HepG2 (cell line): Measurements from ENCODE around the gene IRF6. TPM values are rescaled to one million over a fixed set of nuclear protein-coding genes. Genes with fewer than 3 reads are reported as not detected.

Experiments used
- ATAC-seq: fragments of 200-7000 bp; cut with Tn5 transposase; 3 replicates; pipeline ENCODE4 v1.9.1; 2020; ENCODE audit warnings: mild to moderate bottlenecking, moderate library complexity
- BruUV-seq: library from RNA; stranded (reverse); fragments of 400-500 nt; replicated peaks from 2 replicates; lab custom pipeline; 2021; lab: Mats Ljungman, UMichigan
- CTCF ChIA-PET: fragments of 300-600 bp; formaldehyde crosslinking; extraction: SDS; loops from one replicate; lab custom pipeline; 2021; ENCODE audit warnings: low total read pairs, inconsistent platforms, low intra/inter-chr PET ratio; lab: Yijun Ruan, JAX
- POLR2A ChIA-PET: fragments of 350-600 bp; sonication (Branson Sonifier 250); formaldehyde crosslinking; loops from one replicate; lab custom pipeline; 2020; ENCODE audit warnings: antibody characterized with exemption, inconsistent platforms; lab: Yijun Ruan, JAX
- DNase-seq: peaks from one replicate; pipeline ENCODE4 v3.0.0-alpha.2; 2015; ENCODE audit warnings: low spot score
- FAIRE-seq: peaks from 3 replicates; lab custom pipeline; 2011; peaks lifted over from hg19 to GRCh38; lab: Jason Lieb, UNC
- H2AFZ ChIP-seq: one replicate; pipeline ENCODE4 v1.6.1; 2011; ENCODE audit warnings: low read length, inconsistent platforms
- H3K27ac ChIP-seq: fragments of 300-600 bp; 3 replicates; pipeline ENCODE4 v1.8.0; 2011; ENCODE audit warnings: mixed run types, mild to moderate bottlenecking, mixed read lengths, low read length, inconsistent platforms; ENCODE audit not compliant: insufficient read depth; ENCODE audit errors: extremely low read length
- H3K27me3 ChIP-seq, 2 experiments: fragments of 200-600 bp in 1 of 2; 2 replicates in 1 of 2; 3 replicates in 1 of 2; pipeline versions ENCODE4 v1.6.0 to v1.8.0; 2011; ENCODE audit warnings: low read length in 2 of 2, mild to moderate bottlenecking in 2 of 2, moderate library complexity in 2 of 2, inconsistent platforms in 1 of 2; ENCODE audit not compliant: insufficient read depth in 2 of 2, control insufficient read depth in 1 of 2
- H3K36me3 ChIP-seq, 2 experiments: fragments of 200-600 bp in 1 of 2; replicated peaks in 1 of 2; 2 replicates in 1 of 2; 3 replicates in 1 of 2; pipeline versions ENCODE4 v1.5.1 to v1.8.0; 2011; ENCODE audit warnings: low read length in 2 of 2, inconsistent platforms in 1 of 2; ENCODE audit not compliant: insufficient read depth in 2 of 2, control insufficient read depth in 1 of 2
- H3K4me1 ChIP-seq: 2 replicates; pipeline ENCODE4 v1.5.1; 2012; ENCODE audit warnings: low read length, inconsistent platforms; ENCODE audit not compliant: insufficient read depth
- H3K4me2 ChIP-seq: 2 replicates; pipeline ENCODE4 v1.6.0; 2011; ENCODE audit warnings: low read depth, low read length, inconsistent platforms
- H3K4me3 ChIP-seq, 3 experiments: fragments of 200-600 bp in 1 of 3; sonication (generic), shearing (Covaris generic) in 1 of 3; replicated peaks in 1 of 3; 2 replicates each; pipeline ENCODE4 v1.5.1; 2011 to 2016; ENCODE audit warnings: low read length in 3 of 3, inconsistent platforms in 2 of 3, low read depth in 2 of 3, mild to moderate bottlenecking in 2 of 3, control low read depth in 1 of 3, mixed read lengths in 1 of 3; ENCODE audit not compliant: insufficient read depth in 1 of 3
- H3K79me2 ChIP-seq: one replicate; pipeline ENCODE4 v1.6.1; 2011; ENCODE audit warnings: low read length, inconsistent platforms; ENCODE audit not compliant: insufficient read depth
- H3K9ac ChIP-seq: 2 replicates; pipeline ENCODE4 v1.6.0; 2011; ENCODE audit warnings: mild to moderate bottlenecking, low read depth, low read length, inconsistent platforms; ENCODE audit not compliant: insufficient read depth
- H3K9me3 ChIP-seq: 2 replicates; pipeline ENCODE4 v1.5.1; 2012; ENCODE audit warnings: mild to moderate bottlenecking, low read length
- H4K20me1 ChIP-seq: 2 replicates; pipeline ENCODE4 v1.6.0; 2011; ENCODE audit warnings: inconsistent platforms, mild to moderate bottlenecking, low read length, moderate library complexity; ENCODE audit not compliant: insufficient read depth
- FOXK2 ChIP-seq: fragments of 450-650 bp; IDR thresholded peaks from 2 replicates; pipeline ENCODE4 v1.6.1; 2016
- KMT2B ChIP-seq: IDR thresholded peaks from 2 replicates; pipeline ENCODE4 v1.6.1; 2016; ENCODE audit warnings: missing genetic modification reagents, missing compliant biosample characterization
- MYPOP ChIP-seq: sonication (generic); formaldehyde crosslinking; IDR thresholded peaks from 2 replicates; pipeline ENCODE4 v1.8.1; 2023; ENCODE audit warnings: mild to moderate bottlenecking, moderate library complexity, missing genetic modification reagents
- NBN ChIP-seq: fragments of 450-650 bp; conservative IDR thresholded peaks from 2 replicates; pipeline ENCODE4 v1.6.1; 2017
- PHF8 ChIP-seq: sonication (generic); formaldehyde crosslinking; IDR thresholded peaks from 2 replicates; pipeline ENCODE4 v1.5.0; 2020; ENCODE audit warnings: missing genetic modification reagents
- RFX1 ChIP-seq: fragments of 450-650 bp; IDR thresholded peaks from 2 replicates; pipeline ENCODE4 v1.6.1; 2017
- SNAPC5 ChIP-seq: sonication (generic); formaldehyde crosslinking; IDR thresholded peaks from 2 replicates; pipeline ENCODE4 v1.8.1; 2023; ENCODE audit warnings: mild to moderate bottlenecking, missing genetic modification reagents, borderline replicate concordance
- SP140L ChIP-seq: sonication (generic); formaldehyde crosslinking; IDR thresholded peaks from 2 replicates; pipeline ENCODE4 v1.4.0; 2020; ENCODE audit warnings: missing genetic modification reagents, borderline replicate concordance
- TARDBP ChIP-seq: sonication (generic); formaldehyde crosslinking; IDR thresholded peaks from 2 replicates; pipeline ENCODE4 v1.8.0; 2022; ENCODE audit warnings: mild to moderate bottlenecking, missing genetic modification reagents
- TBX3 ChIP-seq: fragments of 450-650 bp; IDR thresholded peaks from 2 replicates; pipeline ENCODE4 v1.6.1; 2017; ENCODE audit warnings: antibody characterized with exemption, mild to moderate bottlenecking, inconsistent platforms, borderline replicate concordance
- TRIM24 ChIP-seq: sonication (generic); formaldehyde crosslinking; IDR thresholded peaks from 2 replicates; pipeline ENCODE4 v1.8.0; 2022; ENCODE audit warnings: mild to moderate bottlenecking, missing genetic modification reagents
- ZBTB7A ChIP-seq: sonication (generic); formaldehyde crosslinking; IDR thresholded peaks from 2 replicates; pipeline ENCODE4 v1.8.0; 2022; ENCODE audit warnings: mild to moderate bottlenecking, missing genetic modification reagents
- ZNF138 ChIP-seq: sonication (generic); formaldehyde crosslinking; IDR thresholded peaks from 2 replicates; pipeline ENCODE4 v1.5.0; 2020; ENCODE audit warnings: mild to moderate bottlenecking, low read depth, missing genetic modification reagents
- ZNF580 ChIP-seq: IDR thresholded peaks from 2 replicates; pipeline ENCODE4 v1.6.1; 2016; ENCODE audit warnings: low read depth, borderline replicate concordance
- WGBS: methylation state at CpG from one replicate; pipeline ENCODE4 v1.1.6; 2017; ENCODE audit warnings: low lambda C conversion rate; 5-methylcytosine and 5-hydroxymethylcytosine counted together
- in situ Hi-C: cut with HindIII; loops from 2 replicates; pipeline ENCODE4 v1.10.0; 2017; ENCODE audit warnings: low pct_unique_long_range_greater_than_20kb; ENCODE audit not compliant: extremely low pct_ligation_motif_present
- intact Hi-C: fragments of 100-400 bp; cut with micrococcal nuclease; formaldehyde crosslinking; loops from one replicate; pipeline ENCODE4 v1.10.0; 2022; ENCODE audit not compliant: unreplicated experiment
- polyA plus RNA-seq, 8 experiments: library from polyadenylated mRNA; depleted of rRNA in 3 of 8; stranded (reverse) in 7 of 8; unstranded in 1 of 8; fragments of >200 nt; fragmentation: Illumina TruSeq in 4 of 8; extraction: Trizol in 4 of 8; gene quantifications; 2 replicates each; pipeline versions ENCODE4 v1.2.1 to v1.2.3, GENCODE V29; 2011 to 2016; ENCODE audit warnings: low read depth in 4 of 8, missing spikeins in 1 of 8, mixed read lengths in 1 of 8; ENCODE audit not compliant: insufficient read depth in 1 of 8
- total RNA-seq, 5 experiments: library from RNA; depleted of rRNA; stranded (reverse); fragments of >200 nt; fragmentation: Illumina TruSeq; extraction: Trizol; gene quantifications; 2 replicates each; pipeline ENCODE4 v1.2.3, GENCODE V29; 2016; ENCODE audit warnings: low read depth in 1 of 5

The IRF6 gene
- total and polyA plus RNA-seq, 2 of the 13 experiments (the other 11 are each of a cell fraction or from before 2014, with no cell fraction given), result 0.02 TPM; not detected in 1

GRCh38 chr1:209805875-209806760, at the start of gene IRF6 (continued):
- TF ChIP-seq TBX3 (no peak), ZBTB7A (CRISPR knock-in tag) (no peak), SNAPC5 (no peak), MYPOP (CRISPR knock-in tag) (no peak)

- H3K27ac ChIP-seq, result no peak overlapping the region
- H4K20me1 ChIP-seq, result no peaks in the 10 kb centered on the region
- FAIRE-seq (no peak), DNase-seq (no peak), ATAC-seq (no peak)
- H3K9ac ChIP-seq, result no peak overlapping the region
- ChIA-PET POLR2A (interaction anchor here (0.8 kb wide), 1 partner anchor 17 kb away, joined by 3 read pairs; no protein-coding TSS in a partner anchor), CTCF (no interaction called here)
- H3K79me2 ChIP-seq, result no peaks in the 10 kb centered on the region
- no peak for TF ChIP-seq ZNF138 (CRISPR knock-in tag)
- no peak for TF ChIP-seq PHF8 (CRISPR knock-in tag)
- no peak for TF ChIP-seq RFX1
- no peak for TF ChIP-seq TRIM24
- no peak for TF ChIP-seq ZNF580 (CRISPR knock-in tag)
- no peak for TF ChIP-seq FOXK2
- no peak for TF ChIP-seq KMT2B (CRISPR knock-in tag)
- no peak for TF ChIP-seq NBN
- TF ChIP-seq SP140L, result no peak
- TF ChIP-seq TARDBP (CRISPR knock-in tag), result no peak
- no peaks in the 10 kb centered on the region for H3K27me3 ChIP-seq
- H2AFZ ChIP-seq, result no peak overlapping the region
- in situ Hi-C loops, result loop anchor here (25.0 kb wide), 1 partner anchor 457 kb away; no protein-coding TSS in a partner anchor
- no peak overlapping the region for H3K4me3 ChIP-seq
- peaks cover 8 to 31% of the 10 kb centered on the region in 2 experiments; a peak in 4 of 5 replicates for H3K36me3 ChIP-seq
- H3K4me2 ChIP-seq, result no peak overlapping the region
- no TSS peak for BruUV-seq
- intact Hi-C loops, result no loop called here
- no peaks in the 10 kb centered on the region for H3K9me3 ChIP-seq
- H3K4me1 ChIP-seq, result no peaks in the 10 kb centered on the region
- WGBS, result 100% methylated on average over 2 of the region's 5 CpGs
These were observed 49.7 kb upstream of the IRF6 start for GRCh38 chr1:209855623-209856022.
